Chondrocyte (in vitro differentiated cells): ENCODE data around the gene EPHA2. TPM values are rescaled to one million over a fixed set of nuclear protein-coding genes. Genes with fewer than 3 reads are reported as not detected.
A peak's percentile ranks its signal among the peaks of the same experiment; 100 is the strongest.

Source experiments
- DNase-seq: peaks from one replicate; pipeline ENCODE4 v3.0.0; 2021; ENCODE audit warnings: mixed read lengths, low spot score
- H3K27ac Mint-ChIP-seq: one replicate; pipeline ENCODE4 v1.8.0; 2021; ENCODE audit warnings: mild to moderate bottlenecking, moderate library complexity, mixed read lengths; ENCODE audit not compliant: unreplicated experiment
- H3K27me3 Mint-ChIP-seq: 2 replicates; pipeline ENCODE4 v1.8.0; 2021; ENCODE audit warnings: low read depth, mixed read lengths
- H3K36me3 Mint-ChIP-seq: 2 replicates; pipeline ENCODE4 v1.8.0; 2021; ENCODE audit warnings: low read depth, mixed read lengths
- H3K4me1 Mint-ChIP-seq: 2 replicates; pipeline ENCODE4 v1.8.0; 2021; ENCODE audit warnings: low read depth, mild to moderate bottlenecking, mixed read lengths
- H3K4me3 Mint-ChIP-seq: one replicate; pipeline ENCODE4 v1.8.0; 2021; ENCODE audit warnings: mild to moderate bottlenecking, moderate library complexity, mixed read lengths; ENCODE audit not compliant: unreplicated experiment
- H3K9me3 Mint-ChIP-seq: 2 replicates; pipeline ENCODE4 v1.8.0; 2021; ENCODE audit warnings: low read depth, mixed read lengths
- CTCF ChIP-seq: fragments of 200-600 bp; sonication (generic); IDR thresholded peaks from 2 replicates; pipeline ENCODE4 v1.5.0; 2021; ENCODE audit warnings: antibody characterized with exemption, mild to moderate bottlenecking, moderate library complexity
- total RNA-seq: library from RNA; stranded (reverse); gene quantifications from 3 replicates; pipeline ENCODE4 v1.2.1, GENCODE V29; 2021

The EPHA2 gene
- total RNA-seq, 1 donor from 2014 or later: 38.5 TPM

DNA sequence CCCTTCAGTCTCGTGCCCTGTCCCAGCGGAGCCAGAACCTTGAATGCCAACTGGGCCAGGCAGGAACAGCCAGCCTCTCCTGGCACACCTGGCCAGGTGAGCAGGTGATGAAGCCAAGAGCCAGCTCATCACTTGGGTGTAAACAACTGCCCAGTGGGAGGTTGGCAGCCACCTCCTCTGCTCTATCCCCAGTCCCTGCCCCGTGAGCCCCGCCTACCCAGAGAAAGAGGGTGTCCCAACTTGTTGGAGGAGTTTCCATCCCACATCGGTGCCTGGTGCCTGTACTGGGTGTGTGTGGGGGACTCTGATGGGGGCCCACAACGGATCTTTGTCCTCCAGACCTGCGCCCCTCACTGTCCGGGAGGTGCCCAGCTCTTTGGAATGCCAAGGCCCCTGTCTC, 64.6 kb downstream of the EPHA2 start:
- peak; percentile 72 for DNase-seq
- peaks cover 4% of the 10 kb centered on the region for H3K4me1 Mint-ChIP-seq
- no peaks in the 10 kb centered on the region for H3K36me3 Mint-ChIP-seq

GRCh38 chr1:16090076-16090826, 65.6 kb downstream of the EPHA2 start:
- H3K27ac Mint-ChIP-seq: no peak overlapping the region
- no peak overlapping the region for H3K4me3 Mint-ChIP-seq
- H3K27me3 Mint-ChIP-seq: no peaks in the 10 kb centered on the region
- peaks cover 4% of the 10 kb centered on the region for H3K4me1 Mint-ChIP-seq
- DNase-seq: peak; percentile 33
- H3K36me3 Mint-ChIP-seq: no peaks in the 10 kb centered on the region
- no peak for TF ChIP-seq CTCF
- no peaks in the 10 kb centered on the region for H3K9me3 Mint-ChIP-seq

More for the DNA sequence above, 64.6 kb downstream of the EPHA2 start:
- peaks cover 4% of the 10 kb centered on the region for H3K27me3 Mint-ChIP-seq
- no peak overlapping the region for H3K27ac Mint-ChIP-seq
- no peak for TF ChIP-seq CTCF
- no peaks in the 10 kb centered on the region for H3K9me3 Mint-ChIP-seq
- H3K4me3 Mint-ChIP-seq: no peak overlapping the region

DNA sequence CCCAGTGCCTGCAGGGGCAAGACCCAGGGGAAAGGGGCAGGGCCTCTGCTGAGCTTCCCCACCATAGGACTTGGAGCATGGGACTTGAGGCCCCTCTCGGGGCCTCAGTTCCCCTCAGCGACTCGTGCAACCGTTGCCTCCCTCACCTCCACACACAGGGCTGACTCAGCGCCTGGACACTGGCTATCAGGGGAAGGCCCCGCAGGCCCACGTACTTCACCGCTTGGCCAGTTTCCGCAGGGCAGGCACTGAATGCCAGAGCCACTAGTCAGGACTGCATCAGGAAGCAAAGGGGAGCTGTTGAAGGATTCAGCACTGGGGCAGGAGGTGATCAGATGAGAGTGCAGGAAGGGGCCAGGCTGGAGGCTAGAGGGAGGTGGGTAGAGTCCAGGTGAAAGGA, 66.9 kb downstream of the EPHA2 start:
- DNase-seq: peak; percentile 72
- H3K27me3 Mint-ChIP-seq: no peaks in the 10 kb centered on the region
- no peak for TF ChIP-seq CTCF
- H3K36me3 Mint-ChIP-seq: no peaks in the 10 kb centered on the region
- no peak overlapping the region for H3K27ac Mint-ChIP-seq
- H3K4me3 Mint-ChIP-seq: no peak overlapping the region
- H3K4me1 Mint-ChIP-seq: peaks cover 4% of the 10 kb centered on the region
- no peaks in the 10 kb centered on the region for H3K9me3 Mint-ChIP-seq

GRCh38 chr1:16088351-16088911, 67.4 kb downstream of the EPHA2 start:
- Mint-ChIP-seq H3K4me3 (no peak overlapping the region), H3K27ac (no peak overlapping the region), H3K36me3 (no peaks in the 10 kb centered on the region), H3K27me3 (no peaks in the 10 kb centered on the region), H3K9me3 (no peaks in the 10 kb centered on the region), H3K4me1 (peaks cover 4% of the 10 kb centered on the region)
- no peak for TF ChIP-seq CTCF
- DNase-seq: peak; percentile 83

- no peak for TF ChIP-seq CTCF
- H3K36me3 Mint-ChIP-seq: no peaks in the 10 kb centered on the region
- H3K27ac Mint-ChIP-seq: no peak overlapping the region
- H3K4me1 Mint-ChIP-seq: peaks cover 6% of the 10 kb centered on the region
- no peaks in the 10 kb centered on the region for H3K27me3 Mint-ChIP-seq
- H3K4me3 Mint-ChIP-seq: no peak overlapping the region
- H3K9me3 Mint-ChIP-seq: no peaks in the 10 kb centered on the region
- peak; percentile 50 for DNase-seq
Measured at GRCh38 chr1:16087733-16088132, 68.1 kb downstream of the EPHA2 start.
